Osteoblast (primary cell): ENCODE results near the gene CDKAL1. TPM values are rescaled to one million over a fixed set of nuclear protein-coding genes. Genes with fewer than 3 reads are reported as not detected.

Source experiments
- DNase-seq: peaks from one replicate; pipeline ENCODE4 v3.0.0; 2011; ENCODE audit warnings: low spot score, mixed read lengths; ENCODE audit not compliant: insufficient read length; ENCODE audit errors: missing footprints
- H2AFZ ChIP-seq: 2 replicates; pipeline ENCODE4 v1.6.0; 2011; ENCODE audit warnings: mild to moderate bottlenecking, low read length
- H3K27ac ChIP-seq: 2 replicates; pipeline ENCODE4 v1.5.1; 2011; ENCODE audit warnings: mild to moderate bottlenecking, low read depth, low read length, moderate library complexity
- H3K27me3 ChIP-seq: 2 replicates; pipeline ENCODE4 v1.6.0; 2012; ENCODE audit warnings: mild to moderate bottlenecking, control low read depth, inconsistent platforms, low read length, moderate library complexity; ENCODE audit not compliant: insufficient read depth
- H3K36me3 ChIP-seq: 2 replicates; pipeline ENCODE4 v1.5.1; 2011; ENCODE audit warnings: mild to moderate bottlenecking, low read length, control low read depth, moderate library complexity; ENCODE audit not compliant: insufficient read depth
- H3K4me1 ChIP-seq: 2 replicates; pipeline ENCODE4 v1.5.1; 2011; ENCODE audit warnings: mild to moderate bottlenecking, low read length, control low read depth, moderate library complexity; ENCODE audit not compliant: insufficient read depth
- H3K4me2 ChIP-seq: 2 replicates; pipeline ENCODE4 v1.6.0; 2011; ENCODE audit warnings: mild to moderate bottlenecking, low read length; ENCODE audit not compliant: insufficient read depth
- H3K4me3 ChIP-seq: fragments of 200-600 bp; sonication (generic); 3 replicates; pipeline ENCODE4 v1.5.1; 2012; ENCODE audit warnings: mild to moderate bottlenecking, low read length, inconsistent platforms; ENCODE audit not compliant: insufficient read depth
- H3K79me2 ChIP-seq: 2 replicates; pipeline ENCODE4 v1.6.0; 2012; ENCODE audit warnings: mild to moderate bottlenecking, low read length, control low read depth, inconsistent platforms; ENCODE audit not compliant: insufficient read depth
- H3K9me3 ChIP-seq: 2 replicates; pipeline ENCODE4 v1.5.1; 2011; ENCODE audit warnings: low read depth, low read length, control low read depth
- H4K20me1 ChIP-seq: 2 replicates; pipeline ENCODE4 v1.6.0; 2012; ENCODE audit warnings: mild to moderate bottlenecking, low read length, control low read depth; ENCODE audit not compliant: insufficient read depth
- total RNA-seq: library from RNA; depleted of rRNA; stranded (reverse); fragments of >200 nt; gene quantifications from 2 replicates; pipeline ENCODE4 v1.2.3, GENCODE V29; 2012
- TF ChIP-seq, protein P1 (sequence below): IDR thresholded peaks from 2 replicates; pipeline ENCODE4 v1.5.1; 2011; ENCODE audit warnings: mild to moderate bottlenecking, low read depth, low read length, moderate library complexity; ENCODE audit errors: extremely low read depth

Gene CDKAL1
- total RNA-seq, 1 donor = 18.5 TPM

DNA sequence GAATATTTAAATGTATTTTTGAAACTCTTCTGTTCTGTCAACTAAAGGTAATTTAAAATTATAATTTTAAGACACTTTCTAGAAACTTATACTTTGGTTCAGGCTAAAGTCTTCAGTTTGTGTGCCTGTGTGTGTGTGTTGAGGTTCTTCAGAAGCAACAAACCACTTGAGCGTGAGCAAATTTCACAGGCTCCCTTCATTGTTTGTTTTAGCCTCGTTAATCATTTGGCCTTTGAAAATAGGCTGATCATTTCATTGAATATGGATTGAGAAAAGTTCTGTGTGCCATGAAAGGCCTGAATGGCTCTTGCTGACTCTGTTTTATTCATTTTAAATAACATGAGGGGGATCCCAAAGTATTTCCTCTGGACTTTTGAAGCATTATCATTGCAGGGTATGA, 420.1 kb downstream of the CDKAL1 start:
- Histone ChIP-seq H3K9me3 (no peaks in the 10 kb centered on the region), H3K79me2 (no peaks in the 10 kb centered on the region), H4K20me1 (no peaks in the 10 kb centered on the region), H2AFZ (no peak overlapping the region), H3K4me2 (no peak overlapping the region), H3K4me3 (no peak overlapping the region), H3K36me3 (no peaks in the 10 kb centered on the region), H3K4me1 (no peaks in the 10 kb centered on the region), H3K27me3 (no peaks in the 10 kb centered on the region), H3K27ac (no peak overlapping the region)
- no peak for DNase-seq
- TF ChIP-seq, protein P1, sequence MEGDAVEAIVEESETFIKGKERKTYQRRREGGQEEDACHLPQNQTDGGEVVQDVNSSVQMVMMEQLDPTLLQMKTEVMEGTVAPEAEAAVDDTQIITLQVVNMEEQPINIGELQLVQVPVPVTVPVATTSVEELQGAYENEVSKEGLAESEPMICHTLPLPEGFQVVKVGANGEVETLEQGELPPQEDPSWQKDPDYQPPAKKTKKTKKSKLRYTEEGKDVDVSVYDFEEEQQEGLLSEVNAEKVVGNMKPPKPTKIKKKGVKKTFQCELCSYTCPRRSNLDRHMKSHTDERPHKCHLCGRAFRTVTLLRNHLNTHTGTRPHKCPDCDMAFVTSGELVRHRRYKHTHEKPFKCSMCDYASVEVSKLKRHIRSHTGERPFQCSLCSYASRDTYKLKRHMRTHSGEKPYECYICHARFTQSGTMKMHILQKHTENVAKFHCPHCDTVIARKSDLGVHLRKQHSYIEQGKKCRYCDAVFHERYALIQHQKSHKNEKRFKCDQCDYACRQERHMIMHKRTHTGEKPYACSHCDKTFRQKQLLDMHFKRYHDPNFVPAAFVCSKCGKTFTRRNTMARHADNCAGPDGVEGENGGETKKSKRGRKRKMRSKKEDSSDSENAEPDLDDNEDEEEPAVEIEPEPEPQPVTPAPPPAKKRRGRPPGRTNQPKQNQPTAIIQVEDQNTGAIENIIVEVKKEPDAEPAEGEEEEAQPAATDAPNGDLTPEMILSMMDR = no peak

DNA sequence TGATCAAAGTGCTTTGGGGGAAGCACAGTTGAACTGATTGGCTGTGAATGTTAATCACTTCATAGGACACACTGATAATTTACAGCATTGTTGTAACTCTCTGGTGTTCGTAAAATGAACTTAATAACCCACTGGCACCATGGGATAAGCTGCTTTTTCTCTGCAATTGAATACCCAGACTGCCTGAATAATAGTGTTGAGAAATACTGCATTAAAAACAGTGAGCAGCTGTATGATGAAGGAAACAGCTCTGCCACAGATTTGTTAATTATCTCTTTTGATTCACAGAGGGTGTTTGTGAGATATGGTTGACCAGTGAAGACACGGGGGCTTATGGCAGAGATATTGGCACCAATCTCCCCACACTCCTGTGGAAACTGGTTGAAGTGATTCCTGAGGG, 420.9 kb downstream of the CDKAL1 start:
- H3K4me2 ChIP-seq = no peak overlapping the region
- H2AFZ ChIP-seq = no peak overlapping the region

DNA sequence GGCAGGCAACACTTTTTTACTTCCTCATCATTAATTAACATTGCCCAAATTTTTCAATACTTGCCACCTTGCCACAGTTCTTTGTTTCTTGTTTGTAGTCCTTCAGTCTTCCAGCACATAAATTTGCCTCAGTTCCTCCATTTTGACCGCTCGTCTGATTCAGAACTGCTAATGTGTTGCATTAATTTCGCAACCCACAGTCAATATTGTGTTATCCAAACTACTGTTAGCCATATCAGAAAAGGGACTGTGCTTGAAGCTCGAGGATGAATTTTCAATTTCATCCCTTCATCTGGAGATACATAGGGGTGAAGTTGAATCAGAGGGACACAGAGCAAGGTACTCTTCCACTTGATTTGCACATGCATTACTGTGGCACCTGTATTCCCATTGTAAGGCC, 421.5 kb downstream of the CDKAL1 start:
- Histone ChIP-seq H3K4me1 (no peaks in the 10 kb centered on the region), H2AFZ (no peak overlapping the region), H3K36me3 (no peaks in the 10 kb centered on the region), H3K27me3 (no peaks in the 10 kb centered on the region), H3K9me3 (no peaks in the 10 kb centered on the region), H4K20me1 (no peaks in the 10 kb centered on the region), H3K79me2 (no peaks in the 10 kb centered on the region), H3K4me2 (no peak overlapping the region), H3K4me3 (no peak overlapping the region), H3K27ac (no peak overlapping the region)
- TF ChIP-seq, protein P1 = no peak
- DNase-seq = no peak

More for the DNA sequence above, 420.9 kb downstream of the CDKAL1 start:
- no peaks in the 10 kb centered on the region for H3K9me3 ChIP-seq
- no peaks in the 10 kb centered on the region for H3K4me1 ChIP-seq
- H3K27me3 ChIP-seq = no peaks in the 10 kb centered on the region
- DNase-seq = no peak
- H4K20me1 ChIP-seq = no peaks in the 10 kb centered on the region
- H3K27ac ChIP-seq = no peak overlapping the region
- no peak overlapping the region for H3K4me3 ChIP-seq
- no peaks in the 10 kb centered on the region for H3K79me2 ChIP-seq
- H3K36me3 ChIP-seq = no peaks in the 10 kb centered on the region
- TF ChIP-seq, protein P1 = no peak

DNA sequence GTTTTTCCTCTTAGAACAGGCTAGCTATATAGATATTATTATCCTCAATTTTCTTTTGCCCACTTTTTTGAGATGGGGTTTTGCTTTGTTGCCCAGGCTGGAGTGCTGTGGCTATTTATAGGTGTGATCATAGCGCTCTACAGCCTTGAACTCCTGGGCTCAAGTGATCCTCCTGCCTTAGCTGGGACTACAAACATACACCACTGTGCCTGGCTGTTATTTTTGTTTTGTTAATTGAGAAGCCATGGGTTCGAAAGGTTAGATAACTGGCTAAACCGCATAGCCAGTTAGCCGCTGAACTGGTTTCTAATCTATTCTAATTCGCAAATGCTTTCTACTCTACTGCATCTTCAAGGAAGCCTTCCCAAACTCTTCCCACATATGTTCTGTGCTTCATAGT, 425.8 kb downstream of the CDKAL1 start:
- DNase-seq = no peak
- H3K27ac ChIP-seq = no peak overlapping the region
- H3K4me3 ChIP-seq = no peak overlapping the region
- TF ChIP-seq, protein P1 = no peak
- H3K9me3 ChIP-seq = no peaks in the 10 kb centered on the region
- H3K79me2 ChIP-seq = no peaks in the 10 kb centered on the region
- H2AFZ ChIP-seq = no peak overlapping the region
- no peaks in the 10 kb centered on the region for H4K20me1 ChIP-seq
- H3K4me1 ChIP-seq = no peaks in the 10 kb centered on the region
- H3K27me3 ChIP-seq = no peaks in the 10 kb centered on the region
- H3K36me3 ChIP-seq = no peaks in the 10 kb centered on the region
- no peak overlapping the region for H3K4me2 ChIP-seq
